HG02938 (cell line): ENCODE measurements around the gene C14orf119.
A peak's percentile ranks its signal among the peaks of the same experiment; 100 is the strongest.
"Not testable (repeated sequence)": the region's sequence is repeated elsewhere in the genome, so short reads cannot be mapped to it uniquely, and the experiment has no call there.

Source experiments
- ATAC-seq: cut with Tn5 transposase; IDR thresholded peaks from one replicate; pipeline ENCODE4 v1.9.1; 2021; ENCODE audit warnings: mild to moderate bottlenecking, moderate library complexity; ENCODE audit not compliant: unreplicated experiment

The C14orf119 gene

DNA sequence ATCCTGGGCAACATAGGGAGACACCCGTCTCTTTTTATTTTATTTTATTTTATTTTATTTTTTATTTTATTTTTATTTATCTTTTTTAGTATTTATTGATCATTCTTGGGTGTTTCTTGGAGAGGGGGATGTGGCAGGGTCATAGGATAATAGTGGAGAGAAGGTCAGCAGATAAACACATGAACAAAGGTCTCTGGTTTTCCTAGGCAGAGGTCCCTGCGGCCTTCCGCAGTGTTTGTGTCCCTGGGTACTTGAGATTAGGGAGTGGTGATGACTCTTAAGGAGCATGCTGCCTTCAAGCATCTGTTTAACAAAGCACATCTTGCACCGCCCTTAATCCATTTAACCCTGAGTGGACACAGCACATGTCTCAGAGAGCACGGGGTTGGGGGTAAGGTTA is 12.3 kb downstream of the C14orf119 start:
- not testable (repeated sequence) for ATAC-seq

DNA sequence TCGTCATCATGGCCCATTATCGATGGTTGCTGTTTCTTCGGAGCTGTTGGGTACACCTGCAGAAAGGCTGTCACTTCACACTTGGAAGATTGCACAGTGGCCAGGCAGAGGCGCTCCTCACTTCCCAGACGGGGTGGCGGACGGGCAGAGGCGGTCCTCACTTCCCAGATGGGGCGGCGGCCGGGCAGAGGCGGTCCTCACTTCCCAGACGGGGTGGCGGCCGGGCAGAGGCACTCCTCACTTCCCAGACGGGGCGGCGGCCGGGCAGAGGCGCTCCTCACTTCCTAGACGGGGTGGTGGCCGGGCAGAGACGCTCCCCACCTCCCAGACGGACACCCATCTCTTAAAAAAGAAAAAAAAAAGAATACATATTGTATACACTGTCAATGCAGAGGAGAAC is 12.9 kb downstream of the C14orf119 start:
- not testable (repeated sequence) for ATAC-seq

DNA sequence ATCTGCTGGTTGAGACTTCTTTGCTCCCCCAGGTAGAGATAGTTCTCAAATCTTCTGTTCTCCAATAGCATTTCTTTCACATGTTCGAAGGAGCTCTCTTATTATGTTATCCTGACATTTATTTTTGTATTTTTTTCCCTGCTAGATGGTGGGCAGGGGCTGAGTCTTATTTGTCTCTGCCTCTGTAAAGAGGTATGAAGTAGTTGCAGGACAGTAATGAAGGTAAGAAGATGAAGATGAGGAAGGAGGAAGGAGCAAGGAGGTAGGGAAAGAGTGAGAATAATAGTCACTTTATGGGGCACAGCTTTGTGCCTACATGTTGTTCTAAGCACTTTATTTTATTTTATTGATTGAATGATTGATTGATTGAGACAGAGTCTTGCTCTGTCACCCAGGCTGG is 14.5 kb downstream of the C14orf119 start:
- ATAC-seq = no peak

DNA sequence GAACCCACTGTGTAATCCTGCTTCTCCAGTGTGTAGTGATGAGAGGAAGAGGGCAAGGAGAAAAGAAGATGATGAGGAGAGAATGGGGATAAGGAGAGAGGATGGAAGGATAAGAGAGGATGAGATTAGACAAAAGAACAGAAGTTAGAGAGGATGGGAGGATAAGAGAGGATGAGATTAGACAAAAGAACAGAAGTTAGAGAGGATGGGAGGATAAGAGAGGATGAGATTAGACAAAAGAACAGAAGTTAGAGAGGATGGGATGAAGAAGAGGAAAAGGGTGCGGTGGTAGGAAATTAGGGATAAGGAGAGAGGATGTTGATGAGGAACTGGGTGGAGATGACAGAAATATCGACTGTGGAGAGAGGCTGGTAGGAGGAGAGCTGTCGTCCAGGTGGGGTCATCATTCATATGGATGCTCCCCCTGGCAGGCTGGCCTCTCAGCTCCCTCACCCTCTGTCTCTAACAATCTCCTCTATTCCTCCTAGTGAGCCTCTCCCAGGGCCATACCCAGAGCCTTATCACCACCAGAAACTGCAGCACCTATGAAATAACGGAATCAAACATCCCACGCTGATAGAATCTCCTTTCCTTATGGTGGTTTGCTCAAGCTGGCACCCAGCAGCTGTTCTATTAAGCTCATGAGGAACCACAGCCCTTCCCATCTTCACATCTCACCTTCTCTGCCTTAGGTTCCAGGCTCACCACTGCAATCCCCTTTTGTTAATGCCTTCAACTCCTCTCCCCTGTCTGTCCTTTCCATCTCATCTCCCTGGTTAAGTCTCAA is 15.5 kb downstream of the C14orf119 start:
- ATAC-seq = no peak

DNA sequence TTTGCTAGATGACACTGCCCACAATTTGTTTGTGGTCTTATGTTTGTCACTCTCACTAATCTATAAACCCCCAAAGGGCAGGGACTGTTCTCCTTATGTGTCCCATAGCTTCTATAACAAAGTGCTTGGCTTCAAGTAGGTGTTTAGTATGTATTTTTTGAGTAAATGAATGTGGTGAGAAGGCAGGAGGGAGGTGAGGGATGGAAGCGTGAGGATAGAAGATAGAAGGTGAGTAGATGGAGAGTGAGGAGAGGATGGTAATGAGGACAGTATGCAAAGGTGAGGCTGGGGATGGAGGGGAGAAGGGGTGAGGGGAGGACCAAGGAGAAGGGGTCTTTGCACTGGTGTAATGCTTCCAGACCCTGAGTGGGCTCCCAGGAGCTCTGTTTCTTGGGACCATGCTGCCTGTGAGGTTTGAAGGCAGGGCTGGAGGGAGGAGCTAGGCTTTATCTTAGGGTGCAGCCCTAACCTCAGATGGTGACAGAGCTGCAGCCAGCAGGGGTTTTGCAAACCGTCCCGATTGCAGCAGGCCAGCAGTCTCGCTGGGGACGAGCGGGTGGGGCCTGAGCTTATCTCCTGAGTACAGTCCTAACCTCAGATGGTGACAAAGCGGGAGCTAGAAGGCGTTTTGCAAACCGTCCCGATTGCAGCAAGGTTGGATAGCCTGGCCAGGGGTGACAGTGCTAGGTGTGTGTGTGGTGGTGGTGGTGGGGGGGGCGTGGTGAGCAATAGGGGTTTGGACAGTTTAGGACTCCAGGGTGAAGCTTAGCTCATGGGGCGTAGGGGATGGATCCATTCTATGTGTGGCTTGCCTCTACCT is 17.3 kb downstream of the C14orf119 start:
- no peak for ATAC-seq

DNA sequence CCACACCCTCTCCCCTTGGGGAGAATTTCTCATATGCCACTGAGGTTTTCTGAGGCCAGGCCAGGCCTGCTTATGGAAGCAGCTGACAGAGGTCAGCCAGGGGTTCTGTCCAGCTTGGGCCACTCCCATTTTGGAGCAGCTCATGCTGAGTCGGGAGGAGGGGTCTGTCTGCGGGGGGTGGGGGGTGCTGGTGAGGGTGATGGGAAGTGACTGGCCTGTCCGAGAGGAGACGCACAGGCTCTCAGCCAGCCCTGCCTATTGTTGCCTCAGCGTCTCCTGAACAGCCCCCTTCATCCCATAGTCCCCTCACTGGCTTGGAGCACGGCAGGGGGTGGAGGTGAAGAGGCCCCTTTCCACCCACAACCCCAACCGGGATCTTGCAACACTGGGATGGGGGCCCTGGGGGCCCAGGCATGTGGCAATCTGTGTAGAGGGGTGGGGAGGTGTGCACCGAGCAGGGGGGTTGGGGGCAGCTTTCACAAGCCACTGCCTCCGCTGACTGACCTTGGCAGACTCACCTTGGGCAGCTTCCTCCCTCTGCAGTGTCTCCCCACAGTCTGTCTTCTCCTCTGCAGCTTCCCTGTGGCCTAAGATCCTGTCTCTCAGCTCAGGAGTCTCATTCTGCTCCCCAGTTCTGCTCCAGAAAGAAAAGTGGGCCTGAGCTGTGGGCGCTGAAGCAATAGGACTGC is 18.3 kb downstream of the C14orf119 start:
- ATAC-seq = no peak

DNA sequence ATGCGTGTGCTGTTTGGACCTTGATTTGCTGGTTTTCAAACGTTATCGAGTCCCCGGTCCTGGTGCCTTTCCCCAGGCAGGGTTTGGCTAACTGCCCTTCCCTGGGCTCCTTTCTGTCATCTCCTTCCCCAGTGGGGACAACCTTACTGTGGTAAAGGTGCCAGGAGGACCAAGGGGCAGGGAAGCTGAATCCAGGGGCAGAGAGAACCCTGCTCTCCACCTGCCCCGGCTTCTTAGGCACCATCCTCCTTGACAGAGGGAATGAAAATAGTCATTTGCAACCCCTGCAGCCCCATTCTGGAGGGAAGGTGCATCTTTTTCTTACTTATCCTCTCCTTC is 18.8 kb downstream of the C14orf119 start:
- no peak for ATAC-seq

DNA sequence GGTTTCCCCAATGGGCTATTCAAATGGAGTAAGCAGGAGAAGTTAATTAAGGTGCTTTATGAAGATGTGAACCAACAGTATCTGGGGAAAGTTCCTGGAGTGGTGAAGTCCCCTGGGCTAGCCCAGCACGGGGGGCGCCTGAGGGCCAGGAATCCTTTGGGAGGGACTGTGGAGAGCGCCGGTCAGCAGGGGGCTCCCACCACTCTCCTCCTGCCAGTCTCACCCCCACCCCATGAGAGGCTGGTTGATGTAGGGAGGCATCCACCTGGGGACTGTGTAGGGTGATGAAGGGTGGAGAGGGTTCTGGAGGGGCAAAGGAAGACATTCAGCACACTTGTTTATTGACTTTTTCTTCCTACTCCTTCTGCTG is 19.3 kb downstream of the C14orf119 start:
- ATAC-seq = no peak

DNA sequence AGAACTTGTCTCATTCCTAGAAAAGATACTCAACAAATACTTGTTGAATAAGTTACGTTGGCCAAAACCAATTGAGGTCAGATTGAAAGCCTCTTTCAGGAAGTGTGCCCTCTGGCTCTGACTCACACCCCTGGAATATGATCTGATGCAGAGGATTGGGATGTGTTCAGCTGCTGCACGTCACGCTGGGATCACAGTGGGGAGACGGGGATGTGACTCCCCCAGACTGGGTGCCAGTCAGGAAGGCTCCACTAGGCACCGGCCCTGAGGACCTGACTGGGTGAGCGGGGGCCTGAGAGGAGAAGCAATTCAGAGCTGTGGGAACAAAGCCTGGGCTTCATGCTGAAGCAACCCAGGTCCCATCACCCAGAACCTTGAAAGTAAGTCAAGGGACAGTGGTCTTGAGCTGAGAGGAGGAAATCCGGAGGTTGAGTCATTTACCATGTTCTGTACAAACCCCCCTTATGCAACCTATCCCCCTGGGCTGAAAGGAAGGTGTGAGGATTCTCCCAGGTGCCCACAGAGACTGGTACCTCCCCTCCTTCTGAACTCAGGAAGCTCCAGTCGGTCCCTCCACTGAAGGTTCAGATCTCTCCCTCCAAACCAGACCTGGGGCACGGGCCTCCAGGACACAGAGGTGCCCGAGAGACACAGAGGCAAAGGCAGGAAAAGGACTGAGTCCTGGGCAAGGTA is 19.9 kb downstream of the C14orf119 start:
- no peak for ATAC-seq

DNA sequence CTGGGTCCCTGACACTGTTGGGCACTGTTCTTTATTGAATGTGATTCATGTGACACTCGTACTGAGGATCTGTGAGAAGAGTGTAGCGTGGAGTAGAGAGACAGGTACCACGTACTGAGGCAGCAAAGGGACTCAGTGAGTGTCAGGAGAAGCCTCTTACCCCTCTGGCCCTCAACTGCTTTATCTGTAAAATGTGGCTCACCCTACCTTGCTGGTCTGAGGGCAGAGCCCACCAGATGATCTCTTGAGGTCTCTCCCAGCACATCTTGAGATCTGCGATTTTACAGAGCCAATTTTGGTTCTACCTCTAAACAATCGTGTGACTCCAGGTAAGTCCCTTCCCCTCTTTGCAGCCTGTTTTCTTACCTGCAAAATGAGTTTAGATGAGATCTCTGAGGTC is 20.6 kb downstream of the C14orf119 start:
- ATAC-seq = no peak

DNA sequence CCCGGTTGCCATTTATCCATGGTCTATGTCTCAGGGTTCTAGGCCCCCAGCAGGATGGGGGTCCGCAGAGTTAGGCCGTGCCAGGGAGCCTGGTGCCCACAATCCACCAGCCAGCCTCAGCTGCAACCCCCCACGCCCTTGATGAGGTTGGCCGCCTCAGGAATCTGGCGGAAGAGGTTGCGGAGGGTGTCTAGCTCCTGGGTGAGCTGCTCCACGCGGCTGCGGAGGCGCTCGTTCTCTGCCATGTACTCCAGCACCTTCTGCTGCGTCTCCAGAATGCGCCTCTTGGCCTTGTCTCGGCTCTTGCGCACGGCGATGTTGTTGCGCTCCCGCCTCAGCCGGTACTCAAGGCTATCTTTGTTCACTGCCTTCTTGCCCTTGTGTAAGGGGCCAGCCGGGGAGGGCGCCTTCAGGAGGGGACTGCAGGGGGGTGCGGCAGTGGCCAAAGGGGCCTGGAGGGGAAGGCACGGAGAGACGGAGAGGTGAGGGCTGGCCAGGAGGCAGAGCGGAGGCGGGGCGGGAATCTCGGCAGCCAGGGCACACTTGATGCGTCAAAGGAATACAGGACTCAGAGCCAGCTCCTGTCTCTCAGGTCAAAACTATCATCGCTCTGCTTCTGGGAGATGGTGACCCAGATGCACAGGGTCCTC is 22.2 kb downstream of the C14orf119 start:
- ATAC-seq = no peak

DNA sequence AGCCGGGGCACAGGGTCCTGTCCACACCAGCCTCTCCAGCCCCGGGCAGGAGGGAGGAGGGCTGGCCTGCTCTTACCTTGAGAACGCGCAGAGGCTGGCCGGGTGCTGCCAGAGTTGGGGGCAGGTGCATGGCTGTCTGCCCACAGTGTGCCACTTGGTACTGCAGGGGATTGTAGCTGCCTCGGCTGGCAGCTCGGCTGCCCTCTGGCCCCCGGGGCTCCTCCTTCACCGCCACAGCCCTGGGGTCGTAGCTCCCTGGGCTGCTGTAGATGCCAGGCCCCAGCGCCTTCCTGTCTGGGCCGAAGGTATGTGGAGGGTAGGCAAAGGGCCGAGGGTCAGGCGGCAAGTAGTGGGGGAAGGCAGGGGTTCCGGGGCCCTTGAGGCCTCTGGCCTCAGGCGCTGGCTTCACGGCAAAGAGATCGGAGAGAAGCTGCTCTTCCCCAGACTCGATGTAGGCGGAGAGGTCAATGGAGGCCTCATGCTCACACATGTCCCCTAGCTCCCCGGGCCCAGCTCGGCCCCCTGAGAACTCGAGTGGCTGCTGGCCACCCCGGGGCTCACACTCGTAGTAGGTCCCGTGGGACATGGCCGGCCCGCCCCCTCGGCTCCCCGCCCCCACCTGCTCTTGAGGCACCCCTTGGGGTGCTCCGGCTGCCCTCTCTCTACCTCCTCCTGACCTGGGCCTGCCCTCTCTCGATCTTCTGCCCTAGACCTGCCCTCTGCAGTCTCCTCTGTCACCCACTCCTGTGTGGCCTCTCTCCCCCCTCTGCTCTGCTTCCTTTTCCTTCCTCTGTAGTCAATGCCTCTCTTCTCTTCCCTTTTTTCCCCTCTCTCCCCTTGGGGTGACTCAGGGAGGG is 23.4 kb downstream of the C14orf119 start, which contains the start of gene CEBPE:
Gene CEBPE, minus strand, starts transcription at position 750 of the 857 bp plus-strand sequence. Its CDS starts 164 bp downstream, at position 586.
- ATAC-seq = no peak

DNA sequence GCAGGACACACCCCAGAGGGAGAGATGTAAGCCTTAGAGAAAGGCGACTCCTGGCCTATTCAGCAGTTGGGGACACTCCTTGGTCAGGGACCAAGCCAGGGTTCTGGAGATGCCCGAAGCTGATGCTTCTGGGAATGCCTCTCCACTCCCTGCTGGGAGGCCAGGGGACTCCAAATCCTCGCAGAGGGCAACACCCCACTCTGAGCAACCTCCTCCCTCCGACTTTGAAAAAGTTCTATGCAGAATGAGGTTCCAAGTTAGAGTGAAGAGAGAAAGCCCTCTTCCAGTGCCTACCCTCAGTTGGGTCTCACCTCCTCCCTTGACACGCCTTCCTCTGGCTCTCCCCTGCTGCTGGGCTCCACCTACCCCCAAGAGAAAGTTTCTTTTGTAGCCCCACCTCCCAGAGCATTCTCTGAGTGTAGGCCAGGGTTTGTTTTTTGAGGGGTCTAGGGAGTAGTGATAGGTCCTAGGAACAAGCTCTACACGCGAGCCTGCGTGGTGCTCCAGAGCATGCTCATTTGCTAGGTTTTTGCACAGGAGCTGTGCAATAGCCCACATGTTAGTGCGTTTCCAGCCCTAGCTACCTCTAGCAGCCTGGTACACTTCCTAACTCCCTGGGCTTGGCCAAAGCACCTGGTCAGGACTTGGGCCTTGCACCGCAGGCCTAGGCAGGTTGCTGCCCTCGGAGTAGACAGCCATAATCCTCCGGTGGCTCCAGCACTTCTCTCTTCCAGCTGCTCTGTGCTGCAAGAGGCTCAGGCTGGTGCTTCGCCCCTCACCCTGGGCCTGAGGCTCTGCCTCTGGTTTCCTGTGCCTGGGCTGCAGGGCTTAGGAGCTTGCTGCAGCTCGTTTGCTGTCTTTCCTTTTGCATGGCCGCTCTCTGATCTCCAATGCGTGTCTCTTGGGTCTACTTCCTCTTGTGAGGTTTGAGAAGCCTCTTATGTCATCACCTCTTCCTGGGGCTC is 24.3 kb downstream of the C14orf119 start:
- no peak for ATAC-seq

DNA sequence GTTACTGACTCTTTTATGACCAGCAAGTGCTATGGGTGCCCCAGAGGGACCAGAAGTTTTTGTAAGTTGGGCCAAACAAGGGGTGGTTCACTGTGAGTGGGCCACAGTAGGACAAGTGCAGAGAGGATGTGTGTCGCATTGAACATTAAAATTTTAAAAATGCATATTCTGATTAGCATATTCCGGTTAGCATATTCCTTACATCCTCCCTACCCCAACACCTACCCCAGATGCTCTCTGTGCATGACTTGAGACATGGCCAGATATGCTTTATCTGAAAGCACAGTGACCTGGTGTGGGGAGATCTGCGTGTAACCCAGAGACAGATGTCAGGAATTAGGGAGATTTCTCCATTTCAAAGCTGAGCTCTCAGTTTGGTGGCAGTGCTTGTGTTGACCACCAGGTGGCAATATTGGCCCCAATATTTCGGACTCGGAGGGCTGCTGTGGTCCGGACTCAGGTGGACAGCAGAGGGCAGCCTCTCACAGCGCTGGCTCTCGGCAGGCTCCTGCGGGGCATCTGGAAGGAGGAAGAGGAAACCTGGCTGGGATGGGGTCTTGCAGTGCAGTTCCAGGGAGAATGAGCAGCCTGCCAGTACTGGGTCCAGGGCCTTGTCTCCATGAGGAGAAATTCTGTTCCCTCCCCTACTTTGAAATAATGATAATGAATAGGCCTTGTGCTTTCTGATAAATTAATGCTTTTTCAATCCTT is 25.4 kb downstream of the C14orf119 start:
- peak; percentile 65 for ATAC-seq

DNA sequence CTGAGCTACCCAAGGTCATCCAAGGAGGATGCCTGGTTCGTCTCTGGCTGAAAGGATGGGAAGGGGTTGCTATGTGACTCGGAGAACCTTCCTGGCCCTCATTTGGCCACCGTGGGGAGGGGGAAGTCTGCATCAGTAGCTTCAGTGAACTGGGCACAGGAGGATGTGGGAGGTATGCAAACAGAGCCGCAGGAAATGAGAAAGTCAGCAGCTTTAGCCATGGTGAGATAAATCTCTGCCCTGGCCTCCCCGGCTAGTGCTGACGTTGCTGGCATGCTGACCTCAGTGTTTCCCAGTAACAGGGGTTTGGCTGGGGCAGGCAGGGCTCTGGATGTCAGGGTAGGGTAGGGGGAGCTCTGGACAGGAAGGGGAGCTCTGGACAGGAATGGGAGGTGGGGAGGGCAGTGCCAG is 26.1 kb downstream of the C14orf119 start:
- ATAC-seq = no peak

DNA sequence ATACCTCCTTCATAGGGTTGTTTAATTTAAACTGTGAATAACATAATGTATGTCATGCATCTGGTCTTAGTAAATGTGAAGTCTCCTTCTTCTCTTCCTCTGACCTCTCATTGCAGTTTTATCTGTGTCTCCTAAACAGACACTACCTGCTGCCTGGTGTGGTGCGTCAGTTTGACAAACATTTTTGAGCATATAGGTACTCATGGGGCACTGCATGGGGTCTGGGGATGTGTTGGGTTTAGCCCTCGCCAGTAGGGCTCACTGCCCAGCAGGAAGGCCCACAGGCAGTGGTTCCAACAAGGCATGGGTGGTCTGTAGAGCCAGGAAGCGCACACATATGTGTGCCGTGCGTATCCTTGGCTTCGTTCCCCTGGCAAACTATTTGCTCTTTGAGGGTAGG is 26.8 kb downstream of the C14orf119 start:
- no peak for ATAC-seq

DNA sequence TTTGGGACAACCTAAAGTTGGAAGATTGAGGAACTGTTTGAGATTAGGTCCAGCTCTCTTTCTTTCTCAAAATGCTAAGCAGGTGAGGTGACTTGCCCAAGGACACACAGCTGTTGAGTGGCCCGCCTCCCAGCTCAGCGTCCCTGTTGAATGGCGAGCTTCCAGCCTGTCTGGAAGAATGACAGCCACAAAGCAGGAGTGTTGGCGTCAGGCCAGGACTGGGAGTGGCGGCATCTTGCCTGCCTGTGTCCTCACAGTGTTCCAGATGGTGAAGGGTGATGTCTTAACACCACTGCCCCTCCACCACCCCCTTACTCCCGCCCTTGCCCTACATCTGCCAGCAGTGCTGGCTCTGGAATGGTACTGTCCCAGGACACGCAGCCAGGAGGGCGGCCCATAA is 28.1 kb downstream of the C14orf119 start:
- ATAC-seq = no peak
